SH-SY5Y (cell line): ENCODE measurements around the gene ANTXR1.

Experiments used
- GATA2 ChIP-seq: IDR thresholded peaks from 2 replicates; pipeline ENCODE4 v1.6.1; 2011; ENCODE audit warnings: mild to moderate bottlenecking, low read depth, low read length
- GATA3 ChIP-seq: IDR thresholded peaks from 2 replicates; pipeline ENCODE4 v1.6.1; 2011; ENCODE audit warnings: low read depth, mild to moderate bottlenecking, low read length, moderate library complexity

- TF ChIP-seq GATA3 (no peak), GATA2 (no peak)
Observed at GRCh38 chr2:69292256-69292655, 279.3 kb downstream of the ANTXR1 start.
